Tibial artery (tissue), 4 donors: ENCODE measurements around the gene ZNF750.

Experiments used
- DNase-seq, 2 donors: peaks; one replicate each; pipeline ENCODE4 v3.0.0-alpha.2; 2019
- H3K27ac ChIP-seq, 2 donors: fragments of 200-600 bp; sonication (generic) in 1 of 2; 1 replicate in 1 of 2; 2 replicates in 1 of 2; pipeline ENCODE4 v1.5.1; 2018 to 2019; ENCODE audit warnings: mild to moderate bottlenecking in 1 of 2
- H3K27me3 ChIP-seq, 2 donors: fragments of 200-600 bp; sonication (generic) in 1 of 2; one replicate each; pipeline versions ENCODE4 v1.5.1 to v1.6.0; 2016 to 2019
- H3K36me3 ChIP-seq, 3 donors: fragments of 200-600 bp; sonication (generic) in 2 of 3; one replicate each; pipeline ENCODE4 v1.5.1; 2016 to 2019; ENCODE audit warnings: mild to moderate bottlenecking in 2 of 3
- H3K4me1 ChIP-seq, 4 donors: fragments of 200-600 bp; sonication (generic) in 2 of 4; 1 replicate in 3 of 4; 2 replicates in 1 of 4; pipeline ENCODE4 v1.5.1; 2016 to 2019
- H3K4me3 ChIP-seq, 2 donors: fragments of 200-600 bp; sonication (generic) in 1 of 2; 1 replicate in 1 of 2; 2 replicates in 1 of 2; pipeline ENCODE4 v1.5.1; 2018 to 2019; ENCODE audit warnings: mild to moderate bottlenecking in 2 of 2
- H3K9me3 ChIP-seq, 3 donors: fragments of 200-600 bp; sonication (generic) in 1 of 3; one replicate each; pipeline ENCODE4 v1.5.1; 2016 to 2019
- intact Hi-C: fragments of 100-400 bp; cut with DNase I; formaldehyde crosslinking; loops from one replicate; pipeline ENCODE4 v1.15.0; 2023; ENCODE audit warnings: low total_unique reads
- TF ChIP-seq, protein P1 (sequence below), 2 experiments: fragments of 200-600 bp in 1 of 2; fragments of 450-650 bp in 1 of 2; IDR thresholded peaks; one replicate each; pipeline ENCODE4 v1.5.1; 2017 to 2019; ENCODE audit warnings: antibody characterized with exemption in 2 of 2, mild to moderate bottlenecking in 1 of 2, moderate library complexity in 1 of 2

The ZNF750 gene

DNA sequence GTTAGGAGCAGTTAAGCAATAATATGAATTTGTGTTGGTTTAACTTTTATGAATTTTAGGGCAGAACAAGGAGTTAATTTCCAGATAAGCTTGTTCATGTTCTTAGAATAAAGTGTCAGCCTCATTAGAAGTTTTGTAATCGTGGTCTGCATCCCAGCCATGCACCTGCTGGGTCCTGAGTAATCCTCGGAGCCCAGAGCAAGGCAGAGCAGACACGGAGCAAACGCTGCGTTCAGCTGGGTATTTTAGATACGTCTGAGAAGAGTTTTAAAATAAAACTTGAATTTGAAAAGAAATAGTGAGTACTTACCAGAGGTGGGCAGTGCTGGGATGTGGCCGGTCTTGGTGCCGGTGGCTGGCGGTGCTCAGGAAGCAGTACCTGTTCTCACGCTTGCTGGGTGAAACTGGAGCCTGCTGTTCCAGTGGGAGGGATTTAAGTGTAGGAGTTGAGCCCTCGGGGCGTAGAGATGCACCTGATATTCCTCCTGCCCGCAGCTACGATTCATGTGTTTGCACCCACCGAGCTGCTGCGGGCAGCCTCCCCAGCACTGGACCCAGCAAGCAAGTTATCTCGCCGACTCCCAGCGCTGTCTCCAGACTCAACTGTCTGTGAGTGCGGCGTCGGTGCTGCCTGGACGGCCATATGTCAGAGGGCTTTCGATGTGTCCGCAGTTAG, at the start of gene ZNF750:
ZNF750 (minus strand) TSS at position 406 of the 676 bp plus-strand sequence. CDS start 7,568 bp downstream, outside the sequence.
- DNase-seq, result no peak
- Histone ChIP-seq H3K9me3 (no peaks in the 10 kb centered on the region), H3K27ac (no peak within 1 kb of the TSS), H3K27me3 (no peaks in the 10 kb centered on the region), H3K36me3 (no peaks in the 10 kb centered on the region), H3K4me3 (no peak within 1 kb of the TSS), H3K4me1 (peaks cover 0 to 17% (median 0%) of the 10 kb centered on the region in 4 donors)
- TF ChIP-seq, protein P1, sequence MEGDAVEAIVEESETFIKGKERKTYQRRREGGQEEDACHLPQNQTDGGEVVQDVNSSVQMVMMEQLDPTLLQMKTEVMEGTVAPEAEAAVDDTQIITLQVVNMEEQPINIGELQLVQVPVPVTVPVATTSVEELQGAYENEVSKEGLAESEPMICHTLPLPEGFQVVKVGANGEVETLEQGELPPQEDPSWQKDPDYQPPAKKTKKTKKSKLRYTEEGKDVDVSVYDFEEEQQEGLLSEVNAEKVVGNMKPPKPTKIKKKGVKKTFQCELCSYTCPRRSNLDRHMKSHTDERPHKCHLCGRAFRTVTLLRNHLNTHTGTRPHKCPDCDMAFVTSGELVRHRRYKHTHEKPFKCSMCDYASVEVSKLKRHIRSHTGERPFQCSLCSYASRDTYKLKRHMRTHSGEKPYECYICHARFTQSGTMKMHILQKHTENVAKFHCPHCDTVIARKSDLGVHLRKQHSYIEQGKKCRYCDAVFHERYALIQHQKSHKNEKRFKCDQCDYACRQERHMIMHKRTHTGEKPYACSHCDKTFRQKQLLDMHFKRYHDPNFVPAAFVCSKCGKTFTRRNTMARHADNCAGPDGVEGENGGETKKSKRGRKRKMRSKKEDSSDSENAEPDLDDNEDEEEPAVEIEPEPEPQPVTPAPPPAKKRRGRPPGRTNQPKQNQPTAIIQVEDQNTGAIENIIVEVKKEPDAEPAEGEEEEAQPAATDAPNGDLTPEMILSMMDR (IDR thresholded peaks at IDR 0.05), result no peak
- intact Hi-C loops, result no loop called here

- Histone ChIP-seq H3K4me1 (peaks cover 0 to 25% (median 4%) of the 10 kb centered on the region in 4 donors), H3K27ac (no peak overlapping the region), H3K9me3 (no peaks in the 10 kb centered on the region), H3K27me3 (no peaks in the 10 kb centered on the region), H3K4me3 (no peak overlapping the region), H3K36me3 (peaks cover 0 to 18% (median 18%) of the 10 kb centered on the region in 3 donors)
- DNase-seq, result no peak
- TF ChIP-seq, protein P1 (IDR thresholded peaks at IDR 0.05), result no peak
- intact Hi-C loops, result no loop called here
Measured at GRCh38 chr17:82888583-82889495, 49.0 kb upstream of the ZNF750 start.

DNA sequence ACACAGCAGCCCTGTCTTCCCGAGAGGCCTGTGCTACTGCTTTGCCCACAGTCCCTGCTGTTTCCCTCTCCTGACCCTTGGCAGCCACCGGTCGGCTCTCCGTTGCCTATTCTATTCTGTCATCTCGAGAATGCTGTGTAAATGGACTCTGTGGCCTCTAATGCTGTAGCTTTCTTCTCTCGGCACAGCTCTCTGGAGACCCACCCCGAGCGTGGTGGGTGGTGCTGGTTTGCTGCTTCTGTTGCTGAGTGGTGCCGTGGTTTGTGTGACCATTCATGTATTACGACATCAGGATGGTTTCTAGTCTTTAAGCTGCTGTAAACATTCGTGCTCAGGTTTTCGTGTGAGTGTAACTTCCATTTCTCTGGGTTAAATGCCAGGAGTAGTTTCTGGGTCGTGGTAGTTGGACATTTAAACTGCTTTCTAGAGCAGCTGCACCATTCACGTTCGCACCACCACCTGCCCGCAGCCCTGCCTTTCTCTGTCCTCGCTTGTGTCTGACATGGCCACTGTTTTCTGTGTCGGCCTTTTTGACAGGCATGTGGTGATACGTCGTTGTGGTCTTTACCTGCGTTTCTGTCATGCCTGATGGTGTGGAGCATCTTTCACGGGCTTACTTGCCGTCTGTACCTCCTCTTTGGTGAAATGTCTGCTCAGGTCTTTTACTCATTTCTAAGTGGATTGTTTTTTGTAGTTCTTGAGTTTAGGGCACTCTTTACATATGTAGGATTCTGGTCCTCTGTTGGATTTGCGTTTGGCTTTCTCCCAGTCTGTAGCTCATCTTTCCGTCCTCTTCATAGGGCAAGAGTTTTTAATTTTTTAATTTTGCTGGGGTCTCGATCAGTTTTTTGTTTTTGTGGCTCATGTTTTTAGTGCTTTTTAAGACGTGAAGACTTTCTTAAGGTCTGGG, 47.7 kb upstream of the ZNF750 start:
- DNase-seq, result no peak
- H3K9me3 ChIP-seq, result no peaks in the 10 kb centered on the region
- intact Hi-C loops, result no loop called here
- no peaks in the 10 kb centered on the region for H3K27me3 ChIP-seq
- TF ChIP-seq, protein P1 (IDR thresholded peaks at IDR 0.05), result no peak
- no peak overlapping the region for H3K4me3 ChIP-seq
- peaks cover 0 to 18% (median 18%) of the 10 kb centered on the region in 3 donors for H3K36me3 ChIP-seq
- peaks cover 0 to 21% (median 4%) of the 10 kb centered on the region in 4 donors for H3K4me1 ChIP-seq
- no peak overlapping the region for H3K27ac ChIP-seq

GRCh38 chr17:82884970-82885353, 45.1 kb upstream of the ZNF750 start:
- Histone ChIP-seq H3K4me3 (no peak overlapping the region), H3K36me3 (peaks cover 0 to 10% (median 8%) of the 10 kb centered on the region in 3 donors), H3K27ac (no peak overlapping the region), H3K27me3 (no peaks in the 10 kb centered on the region), H3K9me3 (no peaks in the 10 kb centered on the region), H3K4me1 (peaks cover 0 to 23% (median 12%) of the 10 kb centered on the region in 4 donors)
- no peak for DNase-seq
- TF ChIP-seq, protein P1 (IDR thresholded peaks at IDR 0.05), result no peak
- intact Hi-C loops, result no loop called here

DNA sequence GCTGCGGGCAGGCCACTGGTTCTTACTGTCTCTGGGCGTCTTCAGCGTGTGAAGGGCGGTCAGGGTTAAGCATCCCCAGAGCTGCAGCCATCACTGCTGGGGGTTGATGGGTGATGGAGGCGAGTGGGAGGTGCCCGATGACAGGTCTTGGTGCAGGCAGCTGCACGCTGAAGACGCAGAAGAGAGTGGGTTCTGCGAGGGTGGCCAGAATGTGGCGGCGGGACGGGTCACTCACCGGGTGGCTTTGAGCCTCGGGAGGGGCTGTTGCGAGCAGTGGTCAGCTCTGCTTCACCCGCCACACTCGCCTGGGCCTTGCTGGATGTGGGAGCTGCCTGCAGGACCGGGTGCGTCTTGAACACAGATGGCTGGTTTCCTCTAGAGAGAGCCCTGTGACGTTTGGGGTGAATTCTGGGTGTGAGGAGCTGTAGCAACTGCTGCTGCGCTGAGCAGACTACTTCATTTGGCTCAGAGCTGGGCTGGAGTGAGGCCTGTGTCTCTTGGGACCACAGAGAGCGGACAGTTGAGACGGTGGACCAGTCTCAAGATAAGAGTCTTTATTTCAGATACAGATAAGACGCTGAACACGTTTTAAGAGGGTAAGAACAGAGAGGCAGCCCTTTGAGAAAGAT, 44.6 kb upstream of the ZNF750 start:
- Histone ChIP-seq H3K36me3 (peaks cover 0 to 9% (median 5%) of the 10 kb centered on the region in 3 donors), H3K9me3 (no peaks in the 10 kb centered on the region), H3K4me3 (no peak overlapping the region), H3K4me1 (peaks cover 0 to 22% (median 12%) of the 10 kb centered on the region in 4 donors), H3K27ac (no peak overlapping the region), H3K27me3 (no peaks in the 10 kb centered on the region)
- no peak for DNase-seq
- TF ChIP-seq, protein P1 (IDR thresholded peaks at IDR 0.05), result no peak
- intact Hi-C loops, result no loop called here
